HepG2 (cell line): ENCODE data around the gene SLC17A5. TPM values are rescaled to one million over a fixed set of nuclear protein-coding genes. Genes with fewer than 3 reads are reported as not detected.

Experiments
- ATAC-seq: fragments of 200-7000 bp; cut with Tn5 transposase; 3 replicates; pipeline ENCODE4 v1.9.1; 2020; ENCODE audit warnings: mild to moderate bottlenecking, moderate library complexity
- BruUV-seq: library from RNA; stranded (reverse); fragments of 400-500 nt; replicated peaks from 2 replicates; lab custom pipeline; 2021; lab: Mats Ljungman, UMichigan
- CTCF ChIA-PET: fragments of 300-600 bp; formaldehyde crosslinking; extraction: SDS; loops from one replicate; lab custom pipeline; 2021; ENCODE audit warnings: low total read pairs, inconsistent platforms, low intra/inter-chr PET ratio; lab: Yijun Ruan, JAX
- POLR2A ChIA-PET: fragments of 350-600 bp; sonication (Branson Sonifier 250); formaldehyde crosslinking; loops from one replicate; lab custom pipeline; 2020; ENCODE audit warnings: antibody characterized with exemption, inconsistent platforms; lab: Yijun Ruan, JAX
- DNase-seq: peaks from one replicate; pipeline ENCODE4 v3.0.0-alpha.2; 2015; ENCODE audit warnings: low spot score
- FAIRE-seq: peaks from 3 replicates; lab custom pipeline; 2011; peaks lifted over from hg19 to GRCh38; lab: Jason Lieb, UNC
- H2AFZ ChIP-seq: one replicate; pipeline ENCODE4 v1.6.1; 2011; ENCODE audit warnings: low read length, inconsistent platforms
- H3K27ac ChIP-seq: fragments of 300-600 bp; 3 replicates; pipeline ENCODE4 v1.8.0; 2011; ENCODE audit warnings: mixed run types, mild to moderate bottlenecking, mixed read lengths, low read length, inconsistent platforms; ENCODE audit not compliant: insufficient read depth; ENCODE audit errors: extremely low read length
- H3K27me3 ChIP-seq, 2 experiments: fragments of 200-600 bp in 1 of 2; 2 replicates in 1 of 2; 3 replicates in 1 of 2; pipeline versions ENCODE4 v1.6.0 to v1.8.0; 2011; ENCODE audit warnings: low read length in 2 of 2, mild to moderate bottlenecking in 2 of 2, moderate library complexity in 2 of 2, inconsistent platforms in 1 of 2; ENCODE audit not compliant: insufficient read depth in 2 of 2, control insufficient read depth in 1 of 2
- H3K36me3 ChIP-seq, 2 experiments: fragments of 200-600 bp in 1 of 2; replicated peaks in 1 of 2; 2 replicates in 1 of 2; 3 replicates in 1 of 2; pipeline versions ENCODE4 v1.5.1 to v1.8.0; 2011; ENCODE audit warnings: low read length in 2 of 2, inconsistent platforms in 1 of 2; ENCODE audit not compliant: insufficient read depth in 2 of 2, control insufficient read depth in 1 of 2
- H3K4me1 ChIP-seq: 2 replicates; pipeline ENCODE4 v1.5.1; 2012; ENCODE audit warnings: low read length, inconsistent platforms; ENCODE audit not compliant: insufficient read depth
- H3K4me2 ChIP-seq: 2 replicates; pipeline ENCODE4 v1.6.0; 2011; ENCODE audit warnings: low read depth, low read length, inconsistent platforms
- H3K4me3 ChIP-seq, 3 experiments: fragments of 200-600 bp in 1 of 3; sonication (generic), shearing (Covaris generic) in 1 of 3; replicated peaks in 1 of 3; 2 replicates each; pipeline ENCODE4 v1.5.1; 2011 to 2016; ENCODE audit warnings: low read length in 3 of 3, inconsistent platforms in 2 of 3, low read depth in 2 of 3, mild to moderate bottlenecking in 2 of 3, control low read depth in 1 of 3, mixed read lengths in 1 of 3; ENCODE audit not compliant: insufficient read depth in 1 of 3
- H3K79me2 ChIP-seq: one replicate; pipeline ENCODE4 v1.6.1; 2011; ENCODE audit warnings: low read length, inconsistent platforms; ENCODE audit not compliant: insufficient read depth
- H3K9ac ChIP-seq: 2 replicates; pipeline ENCODE4 v1.6.0; 2011; ENCODE audit warnings: mild to moderate bottlenecking, low read depth, low read length, inconsistent platforms; ENCODE audit not compliant: insufficient read depth
- H3K9me3 ChIP-seq: 2 replicates; pipeline ENCODE4 v1.5.1; 2012; ENCODE audit warnings: mild to moderate bottlenecking, low read length
- H4K20me1 ChIP-seq: 2 replicates; pipeline ENCODE4 v1.6.0; 2011; ENCODE audit warnings: inconsistent platforms, mild to moderate bottlenecking, low read length, moderate library complexity; ENCODE audit not compliant: insufficient read depth
- ATF7 ChIP-seq, 2 experiments: fragments of 450-650 bp in 1 of 2; sonication (generic) in 1 of 2; formaldehyde crosslinking in 1 of 2; IDR thresholded peaks; 2 replicates each; pipeline versions ENCODE4 v1.4.0 to v1.6.1; 2016 to 2020; ENCODE audit warnings: antibody characterized with exemption in 1 of 2, mild to moderate bottlenecking in 1 of 2, missing genetic modification reagents in 1 of 2
- BATF2 ChIP-seq: sonication (generic); formaldehyde crosslinking; IDR thresholded peaks from 2 replicates; pipeline ENCODE4 v1.8.0; 2022; ENCODE audit warnings: mild to moderate bottlenecking, missing genetic modification reagents, moderate library complexity
- RFX3 ChIP-seq: IDR thresholded peaks from 2 replicates; pipeline ENCODE4 v1.6.1; 2016; ENCODE audit warnings: missing biosample characterization, missing genetic modification reagents
- ZNF10 ChIP-seq: sonication (generic); formaldehyde crosslinking; IDR thresholded peaks from 2 replicates; pipeline ENCODE4 v1.4.0; 2020; ENCODE audit warnings: mild to moderate bottlenecking, low read depth, missing genetic modification reagents, borderline replicate concordance
- ZNF775 ChIP-seq: sonication (generic); formaldehyde crosslinking; IDR thresholded peaks from 2 replicates; pipeline ENCODE4 v1.4.0; 2020; ENCODE audit warnings: missing genetic modification reagents, mild to moderate bottlenecking, moderate library complexity, borderline replicate concordance
- WGBS: methylation state at CpG from one replicate; pipeline ENCODE4 v1.1.6; 2017; ENCODE audit warnings: low lambda C conversion rate; 5-methylcytosine and 5-hydroxymethylcytosine counted together
- in situ Hi-C: cut with HindIII; loops from 2 replicates; pipeline ENCODE4 v1.10.0; 2017; ENCODE audit warnings: low pct_unique_long_range_greater_than_20kb; ENCODE audit not compliant: extremely low pct_ligation_motif_present
- intact Hi-C: fragments of 100-400 bp; cut with micrococcal nuclease; formaldehyde crosslinking; loops from one replicate; pipeline ENCODE4 v1.10.0; 2022; ENCODE audit not compliant: unreplicated experiment
- polyA plus RNA-seq, 8 experiments: library from polyadenylated mRNA; depleted of rRNA in 3 of 8; stranded (reverse) in 7 of 8; unstranded in 1 of 8; fragments of >200 nt; fragmentation: Illumina TruSeq in 4 of 8; extraction: Trizol in 4 of 8; gene quantifications; 2 replicates each; pipeline versions ENCODE4 v1.2.1 to v1.2.3, GENCODE V29; 2011 to 2016; ENCODE audit warnings: low read depth in 4 of 8, missing spikeins in 1 of 8, mixed read lengths in 1 of 8; ENCODE audit not compliant: insufficient read depth in 1 of 8
- total RNA-seq, 5 experiments: library from RNA; depleted of rRNA; stranded (reverse); fragments of >200 nt; fragmentation: Illumina TruSeq; extraction: Trizol; gene quantifications; 2 replicates each; pipeline ENCODE4 v1.2.3, GENCODE V29; 2016; ENCODE audit warnings: low read depth in 1 of 5
- TF ChIP-seq, protein P1 (sequence below): sonication (generic); formaldehyde crosslinking; IDR thresholded peaks from 2 replicates; pipeline ENCODE4 v1.4.0; 2020; ENCODE audit warnings: low read depth, missing genetic modification reagents
- TF ChIP-seq, protein P2 (sequence below): sonication (generic); formaldehyde crosslinking; IDR thresholded peaks from 2 replicates; pipeline ENCODE4 v1.5.0; 2020; ENCODE audit warnings: mild to moderate bottlenecking, missing genetic modification reagents

The SLC17A5 gene
- total and polyA plus RNA-seq, 2 of the 13 experiments (the other 11 are each of a cell fraction or from before 2014, with no cell fraction given) = 18.3 to 20.5 TPM

DNA sequence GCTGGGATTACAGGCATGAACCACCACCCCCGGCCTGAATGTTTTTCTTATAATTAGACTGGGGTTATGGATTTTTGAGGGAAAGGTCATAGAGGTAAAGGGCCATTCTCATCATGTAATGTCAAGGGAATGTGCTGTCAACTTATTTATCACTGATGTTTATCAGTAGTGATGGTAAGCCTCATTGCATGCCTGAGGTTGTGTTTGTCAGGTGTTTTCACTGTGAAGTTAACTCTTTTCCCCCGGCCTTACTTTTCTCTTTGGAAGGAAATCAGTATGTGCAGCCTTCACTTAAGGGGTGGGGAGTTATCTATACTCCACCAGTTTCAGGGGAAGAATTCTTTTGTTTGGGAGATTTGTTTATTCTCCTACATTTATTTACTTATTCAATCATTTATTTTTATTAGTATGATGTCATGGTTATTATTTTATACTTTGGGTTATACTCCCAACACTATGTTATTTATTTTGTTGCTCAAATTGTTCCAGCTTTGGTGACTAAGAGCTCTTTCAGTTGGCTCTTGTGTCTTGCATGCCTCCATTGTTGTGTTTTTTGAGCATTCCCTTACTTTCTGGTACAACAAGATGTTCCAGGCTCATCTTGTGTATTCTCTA is 2.8 kb upstream of the SLC17A5 start:
- ATAC-seq = no peak
- Histone ChIP-seq H3K27me3 (no peaks in the 10 kb centered on the region; a peak in 1 of 5 replicates), H3K4me2 (no peak overlapping the region), H2AFZ (no peak overlapping the region), H3K4me1 (peaks cover 21% of the 10 kb centered on the region), H3K36me3 (no peaks in the 10 kb centered on the region), H3K9me3 (no peaks in the 10 kb centered on the region), H3K27ac (no peak overlapping the region), H3K4me3 (no peak overlapping the region), H4K20me1 (no peaks in the 10 kb centered on the region), H3K9ac (no peak overlapping the region), H3K79me2 (peaks cover 8% of the 10 kb centered on the region)
- BruUV-seq = no TSS peak
- no peak for DNase-seq
- ChIA-PET POLR2A (no interaction called here), CTCF (no interaction called here)
- in situ Hi-C loops (no loop called here), intact Hi-C loops (loop anchor here (10.0 kb wide), 1 partner anchor 878 kb away; no protein-coding TSS in a partner anchor)
- TF ChIP-seq RFX3 (CRISPR knock-in tag) (no peak), ZNF10 (CRISPR knock-in tag) (no peak), BATF2 (CRISPR knock-in tag) (no peak), ATF7 (IDR thresholded peaks at IDR 0.05) (peak; percentile 88), ATF7 (CRISPR knock-in tag; IDR thresholded peaks at IDR 0.05) (no peak)
- FAIRE-seq = no peak
- 97% methylated on average over 2 of the region's 2 CpGs for WGBS

DNA sequence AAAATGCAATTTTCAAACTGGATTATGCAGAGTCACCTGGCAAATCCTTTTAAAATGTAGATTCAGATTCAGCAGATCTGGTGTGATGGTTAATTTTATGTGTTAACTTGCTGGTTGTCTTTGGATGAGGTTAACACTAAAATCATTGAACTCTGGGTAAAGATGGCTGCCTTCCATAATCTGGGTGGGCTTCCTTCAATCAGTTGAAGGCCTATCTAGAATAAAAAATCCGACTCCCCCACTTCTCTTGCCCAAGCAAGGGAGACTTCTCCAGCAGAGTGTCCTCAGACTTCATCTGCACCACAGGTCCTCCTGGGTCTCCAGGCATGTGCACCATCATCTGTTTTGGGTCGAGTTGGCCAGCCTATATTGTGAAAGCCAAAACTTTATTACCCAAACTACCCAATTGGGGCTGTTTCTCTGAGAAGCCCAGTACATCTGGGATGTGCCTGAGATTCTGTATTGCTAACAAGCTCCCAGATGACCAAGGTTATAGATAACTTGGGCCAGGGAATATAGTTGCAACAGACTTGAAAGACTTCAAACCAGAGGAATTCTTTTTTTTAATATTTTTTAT is 1.6 kb upstream of the SLC17A5 start:
- BruUV-seq = no TSS peak
- Histone ChIP-seq H3K36me3 (no peaks in the 10 kb centered on the region), H3K27me3 (no peaks in the 10 kb centered on the region; a peak in 1 of 5 replicates), H3K4me1 (peaks cover 28% of the 10 kb centered on the region), H4K20me1 (no peaks in the 10 kb centered on the region), H2AFZ (no peak overlapping the region), H3K4me3 (no peak overlapping the region), H3K27ac (peak overlapping the region; percentile 96), H3K9ac (peak overlapping the region; percentile 95; the same call in 1 of the 2 replicates), H3K9me3 (no peaks in the 10 kb centered on the region), H3K79me2 (peaks cover 8% of the 10 kb centered on the region), H3K4me2 (peak overlapping the region; percentile 77)
- FAIRE-seq (no peak), ATAC-seq (no peak), DNase-seq (no peak)
- POLR2A ChIA-PET = interaction anchor here (1.6 to 3.9 kb wide), 3 partner anchors 89 to 135 kb away, joined by 8 to 46 read pairs (median 12); partner anchors contain the start of gene EEF1A1
- WGBS = 87% methylated on average over 2 of the region's 2 CpGs
- CTCF ChIA-PET = no interaction called here
- in situ Hi-C loops = no loop called here
- intact Hi-C loops = loop anchor here (10.0 kb wide), 1 partner anchor 879 kb away; no protein-coding TSS in a partner anchor
- TF ChIP-seq, protein P1, sequence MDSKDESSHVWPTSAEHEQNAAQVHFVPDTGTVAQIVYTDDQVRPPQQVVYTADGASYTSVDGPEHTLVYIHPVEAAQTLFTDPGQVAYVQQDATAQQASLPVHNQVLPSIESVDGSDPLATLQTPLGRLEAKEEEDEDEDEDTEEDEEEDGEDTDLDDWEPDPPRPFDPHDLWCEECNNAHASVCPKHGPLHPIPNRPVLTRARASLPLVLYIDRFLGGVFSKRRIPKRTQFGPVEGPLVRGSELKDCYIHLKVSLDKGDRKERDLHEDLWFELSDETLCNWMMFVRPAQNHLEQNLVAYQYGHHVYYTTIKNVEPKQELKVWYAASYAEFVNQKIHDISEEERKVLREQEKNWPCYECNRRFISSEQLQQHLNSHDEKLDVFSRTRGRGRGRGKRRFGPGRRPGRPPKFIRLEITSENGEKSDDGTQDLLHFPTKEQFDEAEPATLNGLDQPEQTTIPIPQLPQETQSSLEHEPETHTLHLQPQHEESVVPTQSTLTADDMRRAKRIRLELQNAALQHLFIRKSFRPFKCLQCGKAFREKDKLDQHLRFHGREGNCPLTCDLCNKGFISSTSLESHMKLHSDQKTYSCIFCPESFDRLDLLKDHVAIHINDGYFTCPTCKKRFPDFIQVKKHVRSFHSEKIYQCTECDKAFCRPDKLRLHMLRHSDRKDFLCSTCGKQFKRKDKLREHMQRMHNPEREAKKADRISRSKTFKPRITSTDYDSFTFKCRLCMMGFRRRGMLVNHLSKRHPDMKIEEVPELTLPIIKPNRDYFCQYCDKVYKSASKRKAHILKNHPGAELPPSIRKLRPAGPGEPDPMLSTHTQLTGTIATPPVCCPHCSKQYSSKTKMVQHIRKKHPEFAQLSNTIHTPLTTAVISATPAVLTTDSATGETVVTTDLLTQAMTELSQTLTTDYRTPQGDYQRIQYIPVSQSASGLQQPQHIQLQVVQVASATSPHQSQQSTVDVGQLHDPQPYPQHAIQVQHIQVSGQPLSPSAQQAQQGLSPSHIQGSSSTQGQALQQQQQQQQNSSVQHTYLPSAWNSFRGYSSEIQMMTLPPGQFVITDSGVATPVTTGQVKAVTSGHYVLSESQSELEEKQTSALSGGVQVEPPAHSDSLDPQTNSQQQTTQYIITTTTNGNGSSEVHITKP = no peak
- TF ChIP-seq, protein P2, sequence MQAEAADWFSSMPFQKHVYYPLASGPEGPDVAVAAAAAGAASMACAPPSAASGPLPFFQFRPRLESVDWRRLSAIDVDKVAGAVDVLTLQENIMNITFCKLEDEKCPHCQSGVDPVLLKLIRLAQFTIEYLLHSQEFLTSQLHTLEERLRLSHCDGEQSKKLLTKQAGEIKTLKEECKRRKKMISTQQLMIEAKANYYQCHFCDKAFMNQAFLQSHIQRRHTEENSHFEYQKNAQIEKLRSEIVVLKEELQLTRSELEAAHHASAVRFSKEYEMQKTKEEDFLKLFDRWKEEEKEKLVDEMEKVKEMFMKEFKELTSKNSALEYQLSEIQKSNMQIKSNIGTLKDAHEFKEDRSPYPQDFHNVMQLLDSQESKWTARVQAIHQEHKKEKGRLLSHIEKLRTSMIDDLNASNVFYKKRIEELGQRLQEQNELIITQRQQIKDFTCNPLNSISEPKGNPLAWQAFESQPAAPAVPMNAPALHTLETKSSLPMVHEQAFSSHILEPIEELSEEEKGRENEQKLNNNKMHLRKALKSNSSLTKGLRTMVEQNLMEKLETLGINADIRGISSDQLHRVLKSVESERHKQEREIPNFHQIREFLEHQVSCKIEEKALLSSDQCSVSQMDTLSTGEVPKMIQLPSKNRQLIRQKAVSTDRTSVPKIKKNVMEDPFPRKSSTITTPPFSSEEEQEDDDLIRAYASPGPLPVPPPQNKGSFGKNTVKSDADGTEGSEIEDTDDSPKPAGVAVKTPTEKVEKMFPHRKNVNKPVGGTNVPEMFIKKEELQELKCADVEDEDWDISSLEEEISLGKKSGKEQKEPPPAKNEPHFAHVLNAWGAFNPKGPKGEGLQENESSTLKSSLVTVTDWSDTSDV (CRISPR knock-in tag) = no peak
- no peak for TF ChIP-seq ZNF775 (CRISPR knock-in tag)
